SK-N-SH (cell line): ENCODE results near the gene TMEM114. TPM values are rescaled to one million over a fixed set of nuclear protein-coding genes. Genes with fewer than 3 reads are reported as not detected.

ENCODE experiments used
- CTCF ChIA-PET: fragments of 300-600, 350-600 bp; formaldehyde crosslinking; extraction: SDS; loops from one replicate; lab custom pipeline; 2021; lab: Yijun Ruan, JAX
- POLR2A ChIA-PET: fragments of 350-600 bp; sonication (Branson Sonifier 250); formaldehyde crosslinking; extraction: SDS; loops from one replicate; lab custom pipeline; 2020; ENCODE audit warnings: antibody characterized with exemption, inconsistent platforms; lab: Yijun Ruan, JAX
- DNase-seq: peaks from one replicate; pipeline ENCODE4 v3.0.0; 2012
- H2AFZ ChIP-seq: fragments of 200-600 bp; sonication (generic); 2 replicates; pipeline ENCODE4 v1.8.1; 2016; ENCODE audit warnings: antibody characterized with exemption, mild to moderate bottlenecking, low read depth
- H3F3A ChIP-seq: fragments of 200-600 bp; sonication (generic); replicated peaks from 2 replicates; pipeline ENCODE3; 2016; ENCODE audit warnings: antibody characterized with exemption, mild to moderate bottlenecking; ENCODE audit not compliant: insufficient read depth
- H3K27ac ChIP-seq, 2 experiments: fragments of 200-500 bp in 1 of 2; fragments of 200-600 bp in 1 of 2; sonication (Bioruptor generic) in 1 of 2; sonication (generic), shearing (Covaris generic) in 1 of 2; 2 replicates each; pipeline versions ENCODE4 v1.5.1 to v1.6.1; 2014 to 2016; ENCODE audit warnings: low read depth in 2 of 2, inconsistent platforms in 1 of 2, low read length in 1 of 2, mild to moderate bottlenecking in 1 of 2, mixed read lengths in 1 of 2
- H3K27me3 ChIP-seq: fragments of 200-600 bp; sonication (generic), shearing (Covaris generic); 2 replicates; pipeline ENCODE4 v1.6.1; 2016; ENCODE audit warnings: mixed run types; ENCODE audit not compliant: insufficient read depth
- H3K36me3 ChIP-seq, 2 experiments: fragments of 200-500 bp in 1 of 2; fragments of 200-600 bp in 1 of 2; sonication (Bioruptor generic) in 1 of 2; sonication (generic) in 1 of 2; replicated peaks in 1 of 2; 2 replicates each; pipeline versions ENCODE3 to v1.5.1; 2014 to 2016; ENCODE audit warnings: low read length in 1 of 2, mild to moderate bottlenecking in 1 of 2; ENCODE audit not compliant: insufficient read depth in 2 of 2, control insufficient read depth in 1 of 2
- H3K4me1 ChIP-seq, 2 experiments: fragments of 200-500 bp in 1 of 2; fragments of 200-600 bp in 1 of 2; sonication (Bioruptor generic) in 1 of 2; sonication (generic), shearing (Covaris generic) in 1 of 2; 2 replicates each; pipeline versions ENCODE4 v1.5.1 to v1.6.1; 2014 to 2016; ENCODE audit warnings: low read depth in 1 of 2, low read length in 1 of 2, mixed run types in 1 of 2; ENCODE audit not compliant: insufficient read depth in 2 of 2, control insufficient read depth in 1 of 2
- H3K4me2 ChIP-seq: fragments of 200-600 bp; sonication (generic), shearing (Covaris generic); 2 replicates; pipeline ENCODE4 v1.6.1; 2017; ENCODE audit warnings: mixed run types
- H3K4me3 ChIP-seq, 2 experiments: fragments of 200-500 bp in 1 of 2; fragments of 200-600 bp in 1 of 2; sonication (Bioruptor generic) in 1 of 2; sonication (generic), shearing (Covaris generic) in 1 of 2; 2 replicates each; pipeline versions ENCODE4 v1.5.1 to v1.8.1; 2014 to 2016; ENCODE audit warnings: low read depth in 2 of 2, inconsistent platforms in 1 of 2, low read length in 1 of 2, mild to moderate bottlenecking in 1 of 2, mixed read lengths in 1 of 2, moderate library complexity in 1 of 2
- H3K79me2 ChIP-seq: fragments of 200-600 bp; sonication (generic); 2 replicates; pipeline ENCODE4 v1.8.1; 2017; ENCODE audit warnings: mild to moderate bottlenecking; ENCODE audit not compliant: insufficient read depth
- H3K9ac ChIP-seq: fragments of 200-600 bp; sonication (generic); 2 replicates; pipeline ENCODE4 v1.6.1; 2017; ENCODE audit warnings: mixed run types
- H3K9me2 ChIP-seq: fragments of 200-600 bp; sonication (generic); 2 replicates; pipeline ENCODE4 v1.6.1; 2017; ENCODE audit warnings: mixed run types
- H3K9me3 ChIP-seq: fragments of 200-600 bp; sonication (generic); 2 replicates; pipeline ENCODE4 v1.6.1; 2017; ENCODE audit warnings: mixed run types, mild to moderate bottlenecking, moderate library complexity
- H4K20me1 ChIP-seq: fragments of 200-600 bp; sonication (generic); 2 replicates; pipeline ENCODE4 v1.6.1; 2017; ENCODE audit warnings: mild to moderate bottlenecking, mixed run types; ENCODE audit not compliant: insufficient read depth
- CHD2 ChIP-seq: fragments of 150-350 bp; IDR thresholded peaks from 2 replicates; pipeline ENCODE4 v1.6.1; 2018; ENCODE audit warnings: low read length; ENCODE audit not compliant: partially characterized antibody
- ELF1 ChIP-seq: IDR thresholded peaks from 2 replicates; pipeline ENCODE4 v1.4.0; 2012
- EZH2phosphoT487 ChIP-seq: fragments of 200-600 bp; sonication (generic); IDR thresholded peaks from 2 replicates; pipeline ENCODE4 v1.6.1; 2017; ENCODE audit warnings: low read depth, mixed run types, mild to moderate bottlenecking, antibody characterized with exemption, moderate library complexity, borderline replicate concordance
- FOXM1 ChIP-seq: IDR thresholded peaks from 2 replicates; pipeline ENCODE4 v1.4.0; 2012; ENCODE audit warnings: low read depth, mild to moderate bottlenecking
- GATA2 ChIP-seq: sonication (generic); formaldehyde crosslinking; IDR thresholded peaks from 2 replicates; pipeline ENCODE4 v1.5.0; 2020; ENCODE audit warnings: mild to moderate bottlenecking, missing genetic modification reagents
- JUND ChIP-seq: IDR thresholded peaks from 2 replicates; pipeline ENCODE4 v1.4.0; 2012
- MXI1 ChIP-seq: IDR thresholded peaks from 2 replicates; pipeline ENCODE4 v1.6.1; 2012; ENCODE audit warnings: mild to moderate bottlenecking, low read depth, low read length, improper control_type of control experiment
- POLR2AphosphoS5 ChIP-seq: IDR thresholded peaks from 2 replicates; pipeline ENCODE4 v1.6.1; 2012; ENCODE audit warnings: low read depth, low read length
- RCOR1 ChIP-seq: fragments of 150-350 bp; IDR thresholded peaks from 2 replicates; pipeline ENCODE4 v1.6.1; 2017; ENCODE audit warnings: antibody characterized with exemption, low read length
- RXRA ChIP-seq: IDR thresholded peaks from 2 replicates; pipeline ENCODE4 v1.4.0; 2012; ENCODE audit warnings: low read depth, mild to moderate bottlenecking, borderline replicate concordance
- SIN3A ChIP-seq: IDR thresholded peaks from 2 replicates; pipeline ENCODE4 v1.6.1; 2012; ENCODE audit warnings: low read depth, mild to moderate bottlenecking, low read length, moderate library complexity, borderline replicate concordance
- WGBS: methylation state at CpG from one replicate; pipeline ENCODE4 v1.1.6; 2017; ENCODE audit warnings: low lambda C conversion rate; 5-methylcytosine and 5-hydroxymethylcytosine counted together
- polyA plus RNA-seq, 3 experiments: library from polyadenylated mRNA; depleted of rRNA; stranded (reverse); fragments of >200 nt; gene quantifications; 2 replicates each; pipeline ENCODE4 v1.2.3, GENCODE V29; 2012
- TF ChIP-seq, protein P1 (sequence below): IDR thresholded peaks from 2 replicates; pipeline ENCODE4 v1.4.0; 2012; ENCODE audit warnings: low read depth, borderline replicate concordance
- TF ChIP-seq, protein P2 (sequence below): fragments of 200-600 bp; sonication (generic); IDR thresholded peaks from 2 replicates; pipeline ENCODE4 v1.6.1; 2017; ENCODE audit warnings: antibody characterized with exemption, mild to moderate bottlenecking, moderate library complexity
- TF ChIP-seq, protein P3 (sequence below): IDR thresholded peaks from 2 replicates; pipeline ENCODE4 v1.6.1; 2012; ENCODE audit warnings: mild to moderate bottlenecking, low read depth, low read length, moderate library complexity

Gene TMEM114
- polyA plus RNA-seq, 1 of the 3 experiments (the other 2 are of a cell fraction): not detected

DNA sequence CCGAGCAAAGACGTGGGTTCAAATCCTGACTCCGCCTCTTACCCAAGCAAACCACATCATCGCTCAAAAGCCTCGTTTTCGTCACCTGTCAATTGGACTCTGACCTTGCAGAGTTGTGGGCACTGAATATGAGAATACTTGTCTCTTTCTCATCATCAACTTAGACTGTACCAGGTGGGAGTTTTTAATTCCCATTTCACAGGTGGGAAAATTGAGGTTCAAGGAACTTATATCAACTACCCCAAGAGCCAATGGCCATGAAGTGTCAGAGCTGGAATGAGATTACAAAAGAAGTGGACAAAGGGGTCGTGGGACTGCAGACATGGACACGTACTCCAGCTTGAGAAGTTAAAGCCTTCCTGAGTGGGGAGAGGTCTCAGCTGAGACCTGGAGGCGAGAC, 10.8 kb downstream of the TMEM114 start (continued):
- no peak for TF ChIP-seq SIN3A
- TF ChIP-seq MXI1: no peak
- no peak for TF ChIP-seq POLR2AphosphoS5
- no peak for TF ChIP-seq CHD2

DNA sequence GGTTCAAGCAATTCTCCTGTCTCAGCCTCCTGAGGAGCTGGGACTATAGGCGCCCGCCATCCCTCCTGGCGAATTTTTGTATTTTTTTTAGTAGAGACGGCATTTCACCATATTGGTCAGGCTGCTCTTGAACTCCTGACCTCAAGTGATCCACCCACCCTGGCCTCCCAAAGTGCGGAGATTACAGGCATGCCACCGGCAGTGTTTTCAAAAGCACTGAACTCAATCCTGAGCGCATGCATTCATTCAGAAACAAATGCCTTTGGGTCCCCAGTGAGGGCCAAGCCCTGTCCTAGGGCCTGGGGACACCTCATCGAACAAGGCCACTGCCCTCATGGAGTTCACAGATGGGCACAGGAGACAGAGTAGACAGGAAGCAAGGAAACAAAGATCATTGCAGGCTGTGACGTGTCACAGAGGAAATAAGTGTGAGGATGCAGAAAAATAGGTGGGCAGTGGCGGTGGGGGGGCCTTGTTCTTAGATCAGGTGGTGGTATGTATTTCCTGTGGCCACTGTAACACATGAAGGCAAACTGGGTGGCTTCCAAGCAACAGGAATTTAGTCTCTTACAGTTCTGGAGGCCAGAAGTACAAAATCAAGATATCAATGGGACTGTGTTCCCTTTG, 12.5 kb downstream of the TMEM114 start:
- H3K9ac ChIP-seq: no peak overlapping the region
- 40% methylated on average over 10 of the region's 10 CpGs for WGBS
- POLR2A ChIA-PET: no interaction called here
- no peaks in the 10 kb centered on the region for H3K36me3 ChIP-seq
- H3K79me2 ChIP-seq: no peaks in the 10 kb centered on the region
- no peaks in the 10 kb centered on the region for H3K9me3 ChIP-seq
- no peak for TF ChIP-seq ELF1
- TF ChIP-seq EZH2phosphoT487: no peak
- TF ChIP-seq POLR2AphosphoS5: no peak
- TF ChIP-seq, protein P1, sequence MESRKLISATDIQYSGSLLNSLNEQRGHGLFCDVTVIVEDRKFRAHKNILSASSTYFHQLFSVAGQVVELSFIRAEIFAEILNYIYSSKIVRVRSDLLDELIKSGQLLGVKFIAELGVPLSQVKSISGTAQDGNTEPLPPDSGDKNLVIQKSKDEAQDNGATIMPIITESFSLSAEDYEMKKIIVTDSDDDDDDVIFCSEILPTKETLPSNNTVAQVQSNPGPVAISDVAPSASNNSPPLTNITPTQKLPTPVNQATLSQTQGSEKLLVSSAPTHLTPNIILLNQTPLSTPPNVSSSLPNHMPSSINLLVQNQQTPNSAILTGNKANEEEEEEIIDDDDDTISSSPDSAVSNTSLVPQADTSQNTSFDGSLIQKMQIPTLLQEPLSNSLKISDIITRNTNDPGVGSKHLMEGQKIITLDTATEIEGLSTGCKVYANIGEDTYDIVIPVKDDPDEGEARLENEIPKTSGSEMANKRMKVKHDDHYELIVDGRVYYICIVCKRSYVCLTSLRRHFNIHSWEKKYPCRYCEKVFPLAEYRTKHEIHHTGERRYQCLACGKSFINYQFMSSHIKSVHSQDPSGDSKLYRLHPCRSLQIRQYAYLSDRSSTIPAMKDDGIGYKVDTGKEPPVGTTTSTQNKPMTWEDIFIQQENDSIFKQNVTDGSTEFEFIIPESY: no peak
- no peak for TF ChIP-seq GATA2 (CRISPR knock-in tag)
- TF ChIP-seq JUND: no peak
- no peak for TF ChIP-seq CHD2
- TF ChIP-seq RCOR1: no peak
- no peak for TF ChIP-seq FOXM1
- no peak for TF ChIP-seq RXRA
- DNase-seq: no peak
- H3F3A ChIP-seq: no peaks in the 10 kb centered on the region
- peaks cover 6% of the 10 kb centered on the region; the same call in 1 of the 2 replicates for H3K27me3 ChIP-seq
- CTCF ChIA-PET: no interaction called here
- no peak overlapping the region for H3K4me3 ChIP-seq
- no peaks in the 10 kb centered on the region for H4K20me1 ChIP-seq
- H2AFZ ChIP-seq: no peak overlapping the region
- H3K4me2 ChIP-seq: no peak overlapping the region
- H3K4me1 ChIP-seq: peaks cover 0 to 4% of the 10 kb centered on the region in 2 experiments; a peak in 2 of 4 replicates
- H3K27ac ChIP-seq: no peak overlapping the region
- no peaks in the 10 kb centered on the region for H3K9me2 ChIP-seq

DNA sequence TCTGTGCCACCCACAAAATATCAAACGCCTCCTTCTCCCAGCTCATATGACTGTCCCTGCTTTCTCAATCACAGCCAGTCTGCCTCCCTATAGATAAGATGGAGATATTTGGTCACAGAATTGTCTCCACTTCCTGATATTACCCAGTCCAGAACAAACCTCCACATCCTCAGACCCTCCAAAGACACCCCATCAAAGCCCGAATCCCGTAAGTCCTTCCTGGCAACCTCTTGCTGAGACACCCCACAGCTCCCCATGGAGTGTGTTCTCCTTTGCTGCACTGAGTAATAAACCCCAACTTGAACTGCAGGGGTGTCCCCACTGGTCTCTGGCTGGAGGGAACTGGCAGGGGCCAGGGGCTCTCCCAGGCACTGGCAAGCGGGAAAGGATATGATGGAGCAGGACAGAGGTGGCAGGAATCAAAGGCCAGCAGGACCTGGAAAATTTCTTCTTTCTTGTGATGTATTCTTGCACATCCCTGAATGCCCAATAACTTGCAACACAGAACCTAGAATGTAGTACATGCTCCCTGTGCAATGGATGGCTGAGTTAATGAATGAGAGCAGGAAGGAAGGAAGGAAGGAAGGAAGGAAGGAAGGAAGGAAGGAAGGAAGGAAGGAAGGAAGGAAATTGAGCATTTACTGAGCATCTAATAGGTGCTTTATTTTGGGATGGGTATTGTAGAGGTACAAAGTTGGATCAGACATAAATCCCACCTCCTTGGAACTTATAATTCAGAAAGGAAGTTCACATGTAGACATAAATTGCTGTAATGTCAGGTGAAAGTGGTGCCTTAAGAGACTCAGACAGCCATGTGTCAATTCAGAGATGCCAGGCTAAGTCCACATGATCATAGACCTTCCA, 13.9 kb downstream of the TMEM114 start:
- Histone ChIP-seq H3K27ac (no peak overlapping the region), H4K20me1 (no peaks in the 10 kb centered on the region)
- TF ChIP-seq, protein P2, sequence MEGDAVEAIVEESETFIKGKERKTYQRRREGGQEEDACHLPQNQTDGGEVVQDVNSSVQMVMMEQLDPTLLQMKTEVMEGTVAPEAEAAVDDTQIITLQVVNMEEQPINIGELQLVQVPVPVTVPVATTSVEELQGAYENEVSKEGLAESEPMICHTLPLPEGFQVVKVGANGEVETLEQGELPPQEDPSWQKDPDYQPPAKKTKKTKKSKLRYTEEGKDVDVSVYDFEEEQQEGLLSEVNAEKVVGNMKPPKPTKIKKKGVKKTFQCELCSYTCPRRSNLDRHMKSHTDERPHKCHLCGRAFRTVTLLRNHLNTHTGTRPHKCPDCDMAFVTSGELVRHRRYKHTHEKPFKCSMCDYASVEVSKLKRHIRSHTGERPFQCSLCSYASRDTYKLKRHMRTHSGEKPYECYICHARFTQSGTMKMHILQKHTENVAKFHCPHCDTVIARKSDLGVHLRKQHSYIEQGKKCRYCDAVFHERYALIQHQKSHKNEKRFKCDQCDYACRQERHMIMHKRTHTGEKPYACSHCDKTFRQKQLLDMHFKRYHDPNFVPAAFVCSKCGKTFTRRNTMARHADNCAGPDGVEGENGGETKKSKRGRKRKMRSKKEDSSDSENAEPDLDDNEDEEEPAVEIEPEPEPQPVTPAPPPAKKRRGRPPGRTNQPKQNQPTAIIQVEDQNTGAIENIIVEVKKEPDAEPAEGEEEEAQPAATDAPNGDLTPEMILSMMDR: no peak
- TF ChIP-seq, protein P3, sequence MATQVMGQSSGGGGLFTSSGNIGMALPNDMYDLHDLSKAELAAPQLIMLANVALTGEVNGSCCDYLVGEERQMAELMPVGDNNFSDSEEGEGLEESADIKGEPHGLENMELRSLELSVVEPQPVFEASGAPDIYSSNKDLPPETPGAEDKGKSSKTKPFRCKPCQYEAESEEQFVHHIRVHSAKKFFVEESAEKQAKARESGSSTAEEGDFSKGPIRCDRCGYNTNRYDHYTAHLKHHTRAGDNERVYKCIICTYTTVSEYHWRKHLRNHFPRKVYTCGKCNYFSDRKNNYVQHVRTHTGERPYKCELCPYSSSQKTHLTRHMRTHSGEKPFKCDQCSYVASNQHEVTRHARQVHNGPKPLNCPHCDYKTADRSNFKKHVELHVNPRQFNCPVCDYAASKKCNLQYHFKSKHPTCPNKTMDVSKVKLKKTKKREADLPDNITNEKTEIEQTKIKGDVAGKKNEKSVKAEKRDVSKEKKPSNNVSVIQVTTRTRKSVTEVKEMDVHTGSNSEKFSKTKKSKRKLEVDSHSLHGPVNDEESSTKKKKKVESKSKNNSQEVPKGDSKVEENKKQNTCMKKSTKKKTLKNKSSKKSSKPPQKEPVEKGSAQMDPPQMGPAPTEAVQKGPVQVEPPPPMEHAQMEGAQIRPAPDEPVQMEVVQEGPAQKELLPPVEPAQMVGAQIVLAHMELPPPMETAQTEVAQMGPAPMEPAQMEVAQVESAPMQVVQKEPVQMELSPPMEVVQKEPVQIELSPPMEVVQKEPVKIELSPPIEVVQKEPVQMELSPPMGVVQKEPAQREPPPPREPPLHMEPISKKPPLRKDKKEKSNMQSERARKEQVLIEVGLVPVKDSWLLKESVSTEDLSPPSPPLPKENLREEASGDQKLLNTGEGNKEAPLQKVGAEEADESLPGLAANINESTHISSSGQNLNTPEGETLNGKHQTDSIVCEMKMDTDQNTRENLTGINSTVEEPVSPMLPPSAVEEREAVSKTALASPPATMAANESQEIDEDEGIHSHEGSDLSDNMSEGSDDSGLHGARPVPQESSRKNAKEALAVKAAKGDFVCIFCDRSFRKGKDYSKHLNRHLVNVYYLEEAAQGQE: no peak
- no peak for TF ChIP-seq ELF1
- TF ChIP-seq CHD2: no peak

More for the DNA sequence above, 13.9 kb downstream of the TMEM114 start:
- DNase-seq: no peak
- Histone ChIP-seq H3K9me3 (no peaks in the 10 kb centered on the region), H3K9ac (no peak overlapping the region), H3K4me1 (peaks cover 0 to 8% of the 10 kb centered on the region in 2 experiments; a peak in 2 of 4 replicates), H3K9me2 (no peaks in the 10 kb centered on the region), H3K27me3 (peaks cover 6% of the 10 kb centered on the region; the same call in 1 of the 2 replicates), H2AFZ (no peak overlapping the region), H3K79me2 (no peaks in the 10 kb centered on the region), H3K36me3 (no peaks in the 10 kb centered on the region), H3K4me3 (no peak overlapping the region), H3F3A (no peaks in the 10 kb centered on the region), H3K4me2 (no peak overlapping the region)
- POLR2A ChIA-PET: no interaction called here
- CTCF ChIA-PET: interaction anchor here (0.8 kb wide), 2 partner anchors 8 to 304 kb away, joined by 3 read pairs; no protein-coding TSS in a partner anchor
- WGBS: 59% methylated on average over 4 of the region's 4 CpGs
